ENCODE data around the gene ICAM1.

ICAM1 gene

DNA sequence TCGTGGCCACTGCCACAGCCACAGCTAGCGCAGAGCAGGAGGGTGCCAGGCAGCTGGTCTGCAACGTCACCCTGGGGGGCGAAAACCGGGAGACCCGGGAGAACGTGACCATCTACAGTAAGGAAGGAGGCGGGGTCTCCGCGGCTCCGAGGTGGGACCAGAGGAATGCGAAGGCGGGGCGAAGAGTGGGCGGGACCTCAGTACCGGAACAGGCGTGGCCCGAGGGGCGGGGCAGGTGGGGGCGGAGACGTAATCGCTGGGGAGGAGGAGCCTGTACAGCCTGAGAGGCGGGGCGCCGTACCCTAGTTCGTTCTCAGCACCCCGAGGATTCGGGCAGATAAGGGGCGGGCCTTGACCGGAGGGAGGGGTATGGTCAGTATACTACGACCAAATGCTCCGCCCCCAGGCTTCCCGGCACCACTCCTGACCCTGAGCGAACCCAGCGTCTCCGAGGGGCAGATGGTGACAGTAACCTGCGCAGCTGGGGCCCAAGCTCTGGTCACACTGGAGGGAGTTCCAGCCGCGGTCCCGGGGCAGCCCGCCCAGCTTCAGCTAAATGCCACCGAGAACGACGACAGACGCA lies 21.4 kb downstream of the ICAM1 start:
- Histone ChIP-seq H3K4me1 (ENCODE audit: control insufficient read depth in 1 of 2, insufficient read depth in 2 of 2, low read length in 2 of 2) (peaks cover 32 to 71% of the 10 kb centered on the region in 2 donors), H3K27ac (ENCODE audit: low read depth, low read length) (peak overlapping the region; percentile 25), H3K4me3 (ENCODE audit: low read depth in 1 of 2, low read length in 2 of 2) (peak overlapping the region; percentile 48 to 68), H3K9ac (ENCODE audit: low read depth in 1 of 2, low read length in 2 of 2) (peak overlapping the region in 1 of 2 donors; percentile 43), H3K9me3 (ENCODE audit: control insufficient read depth in 1 of 2, low read length in 2 of 2) (no peaks in the 10 kb centered on the region), H3K36me3 (ENCODE audit: control insufficient read depth in 1 of 2, insufficient read depth in 2 of 2, low read length in 2 of 2) (no peaks in the 10 kb centered on the region), H3K27me3 (ENCODE audit: control insufficient read depth in 1 of 2, insufficient read depth in 2 of 2, low read length in 2 of 2) (peaks cover 75 to 77% of the 10 kb centered on the region in 2 donors)

DNA sequence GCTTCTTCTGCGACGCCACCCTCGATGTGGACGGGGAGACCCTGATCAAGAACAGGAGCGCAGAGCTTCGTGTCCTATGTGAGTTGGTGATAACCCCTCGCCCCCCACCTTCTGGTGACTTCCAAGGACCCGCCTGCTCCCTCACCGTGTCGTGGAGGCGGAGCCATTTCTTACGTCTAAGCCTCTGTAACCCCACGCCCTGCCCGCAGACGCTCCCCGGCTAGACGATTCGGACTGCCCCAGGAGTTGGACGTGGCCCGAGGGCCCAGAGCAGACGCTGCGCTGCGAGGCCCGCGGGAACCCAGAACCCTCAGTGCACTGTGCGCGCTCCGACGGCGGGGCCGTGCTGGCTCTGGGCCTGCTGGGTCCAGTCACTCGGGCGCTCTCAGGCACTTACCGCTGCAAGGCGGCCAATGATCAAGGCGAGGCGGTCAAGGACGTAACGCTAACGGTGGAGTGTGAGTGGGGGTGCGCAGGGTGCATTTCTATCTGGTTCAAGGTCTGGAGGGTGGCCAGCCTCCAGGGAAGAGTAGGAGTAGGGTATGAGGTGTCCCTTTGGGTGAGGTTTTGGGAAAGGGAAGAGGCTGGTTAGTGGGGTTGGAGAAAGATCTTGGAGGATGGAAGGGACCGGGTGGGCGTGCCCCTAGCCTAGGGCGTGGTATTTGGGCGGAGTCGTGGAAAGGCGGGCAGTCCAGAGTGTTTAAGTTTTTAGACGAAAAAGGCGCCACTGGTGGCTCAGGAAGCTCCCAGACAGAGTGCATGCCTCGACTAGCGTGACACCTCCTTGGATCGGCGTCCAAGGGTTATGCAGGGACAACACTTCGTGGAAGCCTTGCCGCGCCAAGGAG lies 22.1 kb downstream of the ICAM1 start:
- no peaks in the 10 kb centered on the region for H3K9me3 ChIP-seq (ENCODE audit: control insufficient read depth in 1 of 2, low read length in 2 of 2)
- H3K9ac ChIP-seq (ENCODE audit: low read depth in 1 of 2, low read length in 2 of 2) = peak overlapping the region in 1 of 2 donors; percentile 43
- H3K27ac ChIP-seq (ENCODE audit: low read depth, low read length) = no peak overlapping the region
- H3K4me1 ChIP-seq (ENCODE audit: control insufficient read depth in 1 of 2, insufficient read depth in 2 of 2, low read length in 2 of 2) = peaks cover 27 to 64% of the 10 kb centered on the region in 2 donors
- peaks cover 68 to 70% of the 10 kb centered on the region in 2 donors for H3K27me3 ChIP-seq (ENCODE audit: control insufficient read depth in 1 of 2, insufficient read depth in 2 of 2, low read length in 2 of 2)
- H3K4me3 ChIP-seq (ENCODE audit: low read depth in 1 of 2, low read length in 2 of 2) = peak overlapping the region; percentile 48 to 68
- no peaks in the 10 kb centered on the region for H3K36me3 ChIP-seq (ENCODE audit: control insufficient read depth in 1 of 2, insufficient read depth in 2 of 2, low read length in 2 of 2)

- Histone ChIP-seq H3K4me3 (ENCODE audit: low read depth in 1 of 2, low read length in 2 of 2) (no peak overlapping the region), H3K9me3 (ENCODE audit: control insufficient read depth in 1 of 2, low read length in 2 of 2) (no peaks in the 10 kb centered on the region), H3K9ac (ENCODE audit: low read depth in 1 of 2, low read length in 2 of 2) (no peak overlapping the region), H3K36me3 (ENCODE audit: control insufficient read depth in 1 of 2, insufficient read depth in 2 of 2, low read length in 2 of 2) (no peaks in the 10 kb centered on the region), H3K27me3 (ENCODE audit: control insufficient read depth in 1 of 2, insufficient read depth in 2 of 2, low read length in 2 of 2) (peaks cover 62 to 68% of the 10 kb centered on the region in 2 donors), H3K27ac (ENCODE audit: low read depth, low read length) (no peak overlapping the region), H3K4me1 (ENCODE audit: control insufficient read depth in 1 of 2, insufficient read depth in 2 of 2, low read length in 2 of 2) (peaks cover 27 to 58% of the 10 kb centered on the region in 2 donors)
These were observed 22.9 kb downstream of the ICAM1 start for GRCh38 chr19:10293637-10294367.

GRCh38 chr19:10294368-10294697 lies 23.4 kb downstream of the ICAM1 start:
- Histone ChIP-seq H3K27ac (ENCODE audit: low read depth, low read length) (no peak overlapping the region), H3K36me3 (ENCODE audit: control insufficient read depth in 1 of 2, insufficient read depth in 2 of 2, low read length in 2 of 2) (no peaks in the 10 kb centered on the region), H3K4me1 (ENCODE audit: control insufficient read depth in 1 of 2, insufficient read depth in 2 of 2, low read length in 2 of 2) (peaks cover 27 to 52% of the 10 kb centered on the region in 2 donors), H3K9me3 (ENCODE audit: control insufficient read depth in 1 of 2, low read length in 2 of 2) (no peaks in the 10 kb centered on the region), H3K4me3 (ENCODE audit: low read depth in 1 of 2, low read length in 2 of 2) (no peak overlapping the region), H3K27me3 (ENCODE audit: control insufficient read depth in 1 of 2, insufficient read depth in 2 of 2, low read length in 2 of 2) (peaks cover 57 to 62% of the 10 kb centered on the region in 2 donors), H3K9ac (ENCODE audit: low read depth in 1 of 2, low read length in 2 of 2) (no peak overlapping the region)

DNA sequence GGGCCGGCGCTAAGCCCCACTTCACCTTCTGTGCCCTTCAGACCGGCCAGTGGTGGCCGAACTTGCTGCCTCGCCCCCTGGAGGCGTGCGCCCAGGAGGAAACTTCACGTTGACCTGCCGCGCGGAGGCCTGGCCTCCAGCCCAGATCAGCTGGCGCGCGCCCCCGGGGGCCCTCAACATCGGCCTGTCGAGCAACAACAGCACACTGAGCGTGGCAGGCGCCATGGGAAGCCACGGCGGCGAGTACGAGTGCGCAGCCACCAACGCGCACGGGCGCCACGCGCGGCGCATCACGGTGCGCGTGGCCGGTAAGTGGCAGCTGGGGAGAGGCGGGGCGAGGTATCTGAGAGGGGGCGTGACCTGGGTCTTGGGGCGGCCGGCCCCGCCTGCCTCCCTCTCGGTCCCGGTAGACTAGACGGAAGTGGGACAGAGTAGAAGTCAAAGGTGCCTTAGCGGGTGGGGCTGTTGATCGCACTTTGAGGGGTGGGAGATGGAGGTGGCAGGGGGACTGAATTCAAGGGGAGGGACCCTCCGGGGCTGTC lies 24.5 kb downstream of the ICAM1 start:
- Histone ChIP-seq H3K27me3 (ENCODE audit: control insufficient read depth in 1 of 2, insufficient read depth in 2 of 2, low read length in 2 of 2) (peaks cover 49 to 56% of the 10 kb centered on the region in 2 donors), H3K27ac (ENCODE audit: low read depth, low read length) (no peak overlapping the region), H3K9ac (ENCODE audit: low read depth in 1 of 2, low read length in 2 of 2) (no peak overlapping the region), H3K36me3 (ENCODE audit: control insufficient read depth in 1 of 2, insufficient read depth in 2 of 2, low read length in 2 of 2) (no peaks in the 10 kb centered on the region), H3K4me1 (ENCODE audit: control insufficient read depth in 1 of 2, insufficient read depth in 2 of 2, low read length in 2 of 2) (peaks cover 27 to 43% of the 10 kb centered on the region in 2 donors), H3K9me3 (ENCODE audit: control insufficient read depth in 1 of 2, low read length in 2 of 2) (no peaks in the 10 kb centered on the region), H3K4me3 (ENCODE audit: low read depth in 1 of 2, low read length in 2 of 2) (peak overlapping the region; percentile 63 to 66)

- Histone ChIP-seq H3K4me1 (ENCODE audit: control insufficient read depth in 1 of 2, insufficient read depth in 2 of 2, low read length in 2 of 2) (peaks cover 27 to 36% of the 10 kb centered on the region in 2 donors), H3K27me3 (ENCODE audit: control insufficient read depth in 1 of 2, insufficient read depth in 2 of 2, low read length in 2 of 2) (peaks cover 42 to 50% of the 10 kb centered on the region in 2 donors), H3K4me3 (ENCODE audit: low read depth in 1 of 2, low read length in 2 of 2) (peak overlapping the region; percentile 63 to 66), H3K9me3 (ENCODE audit: control insufficient read depth in 1 of 2, low read length in 2 of 2) (no peaks in the 10 kb centered on the region), H3K27ac (ENCODE audit: low read depth, low read length) (no peak overlapping the region), H3K36me3 (ENCODE audit: control insufficient read depth in 1 of 2, insufficient read depth in 2 of 2, low read length in 2 of 2) (no peaks in the 10 kb centered on the region), H3K9ac (ENCODE audit: low read depth in 1 of 2, low read length in 2 of 2) (no peak overlapping the region)
These were observed 25.1 kb downstream of the ICAM1 start for GRCh38 chr19:10295847-10296591.

DNA sequence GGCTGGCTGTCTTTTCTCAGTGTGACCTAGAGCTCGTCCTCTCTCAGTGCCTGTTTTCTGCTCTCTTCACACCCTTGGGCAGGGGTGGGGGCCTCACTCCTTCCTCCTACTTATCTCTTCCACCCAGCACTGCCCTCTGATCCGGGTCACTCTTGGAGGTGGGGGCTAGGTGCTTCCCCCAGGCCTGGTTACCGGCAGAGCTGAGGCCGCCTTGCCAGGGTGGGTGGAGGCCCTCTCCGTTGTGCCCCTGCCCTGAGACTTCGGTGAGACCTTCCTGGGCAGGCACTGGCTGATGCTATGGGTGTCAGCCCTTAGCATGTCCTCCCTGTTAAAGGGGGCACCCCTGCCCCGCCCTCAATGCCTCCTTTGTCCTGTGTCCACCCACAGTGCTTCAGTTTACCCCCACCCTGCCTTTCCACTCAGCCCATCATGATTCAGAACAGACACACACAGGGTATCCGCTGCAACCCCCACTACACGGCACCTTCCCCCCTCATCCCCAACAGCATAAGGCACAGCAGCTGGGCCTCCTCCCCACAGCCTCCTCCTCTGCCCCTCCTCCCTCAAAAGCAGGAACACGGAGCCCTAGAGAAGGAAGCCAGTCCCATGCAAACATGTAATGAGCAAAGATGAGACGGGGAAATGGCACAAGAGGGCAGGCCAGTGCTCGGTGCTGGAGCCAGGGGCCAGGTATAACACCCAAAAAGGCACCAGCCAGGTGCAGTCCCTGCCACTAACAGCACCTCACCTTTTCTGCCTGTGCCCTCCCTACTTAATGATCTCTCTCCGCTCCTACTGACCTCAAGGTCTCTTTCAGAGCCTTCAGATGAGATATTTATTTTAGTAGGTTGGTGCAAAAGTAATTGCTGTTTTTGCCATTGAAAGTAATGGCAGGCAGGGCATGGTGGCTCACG lies 28.9 kb downstream of the ICAM1 start:
- H3K27ac ChIP-seq (ENCODE audit: low read depth, low read length) = no peak overlapping the region
- no peak overlapping the region for H3K9ac ChIP-seq (ENCODE audit: low read depth in 1 of 2, low read length in 2 of 2)
- H3K4me1 ChIP-seq (ENCODE audit: control insufficient read depth in 1 of 2, insufficient read depth in 2 of 2, low read length in 2 of 2) = peaks cover 12% of the 10 kb centered on the region in 2 donors
- H3K27me3 ChIP-seq (ENCODE audit: control insufficient read depth in 1 of 2, insufficient read depth in 2 of 2, low read length in 2 of 2) = peaks cover 7 to 14% of the 10 kb centered on the region in 2 donors
- no peaks in the 10 kb centered on the region for H3K36me3 ChIP-seq (ENCODE audit: control insufficient read depth in 1 of 2, insufficient read depth in 2 of 2, low read length in 2 of 2)
- no peak overlapping the region for H3K4me3 ChIP-seq (ENCODE audit: low read depth in 1 of 2, low read length in 2 of 2)
- no peaks in the 10 kb centered on the region for H3K9me3 ChIP-seq (ENCODE audit: control insufficient read depth in 1 of 2, low read length in 2 of 2)

GRCh38 chr19:10305139-10305806 lies 34.4 kb downstream of the ICAM1 start:
- Histone ChIP-seq H3K9ac (ENCODE audit: low read depth in 1 of 2, low read length in 2 of 2) (no peak overlapping the region), H3K27ac (ENCODE audit: low read depth, low read length) (no peak overlapping the region), H3K4me1 (ENCODE audit: control insufficient read depth in 1 of 2, insufficient read depth in 2 of 2, low read length in 2 of 2) (no peaks in the 10 kb centered on the region), H3K4me3 (ENCODE audit: low read depth in 1 of 2, low read length in 2 of 2) (no peak overlapping the region), H3K36me3 (ENCODE audit: control insufficient read depth in 1 of 2, insufficient read depth in 2 of 2, low read length in 2 of 2) (no peaks in the 10 kb centered on the region), H3K9me3 (ENCODE audit: control insufficient read depth in 1 of 2, low read length in 2 of 2) (no peaks in the 10 kb centered on the region), H3K27me3 (ENCODE audit: control insufficient read depth in 1 of 2, insufficient read depth in 2 of 2, low read length in 2 of 2) (no peaks in the 10 kb centered on the region)
